ENCODE measurements around the gene DSC1.
"Not testable (repeated sequence)": the region's sequence is repeated elsewhere in the genome, so short reads cannot be mapped to it uniquely, and the experiment has no call there.

DSC1 gene

GRCh38 chr18:31203096-31203793 is 40.6 kb upstream of the DSC1 start:
- no peak overlapping the region for H3K4me3 ChIP-seq (ENCODE audit: low read length in 2 of 2)
- H3K9me3 ChIP-seq (ENCODE audit: control insufficient read depth in 2 of 2, low read length in 2 of 2), result no peaks in the 10 kb centered on the region
- H3K4me1 ChIP-seq (ENCODE audit: control insufficient read depth, insufficient read depth, low read length), result no peaks in the 10 kb centered on the region
- H3K27me3 ChIP-seq (ENCODE audit: control insufficient read depth in 1 of 2, insufficient read depth in 2 of 2, low read length in 2 of 2), result no peaks in the 10 kb centered on the region
- no peaks in the 10 kb centered on the region for H3K36me3 ChIP-seq (ENCODE audit: control insufficient read depth in 2 of 2, insufficient read depth in 2 of 2, low read length in 2 of 2)
- H3K9ac ChIP-seq (ENCODE audit: low read length in 2 of 2), result no peak overlapping the region
- H3K27ac ChIP-seq (ENCODE audit: low read length), result no peak overlapping the region

DNA sequence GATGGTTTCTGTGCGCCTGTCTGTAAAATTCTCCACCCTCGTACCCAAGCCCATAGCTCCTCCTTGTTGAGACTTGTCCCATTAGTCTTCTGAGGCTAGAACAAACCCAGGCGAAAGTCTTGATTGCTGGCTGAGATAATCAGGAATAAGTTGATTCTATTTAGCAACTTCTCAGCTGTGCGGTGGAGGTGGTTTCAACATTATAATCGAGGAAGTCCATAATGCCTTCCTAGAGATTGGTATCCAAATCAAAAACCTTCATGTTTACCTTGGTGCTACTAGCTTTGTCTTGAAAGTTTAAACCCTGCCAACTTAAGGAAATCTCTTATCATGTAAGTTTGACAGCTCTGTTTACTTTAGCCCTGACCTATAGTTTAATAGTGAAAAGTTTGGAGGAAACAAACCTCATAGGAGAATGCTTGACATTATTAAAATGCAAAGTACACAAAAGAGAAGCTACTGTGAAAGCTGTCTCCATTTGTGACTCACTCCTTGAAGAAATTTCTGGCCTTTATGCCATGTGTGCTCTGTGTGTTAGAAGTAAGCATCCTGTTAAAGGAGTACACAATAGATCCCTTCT is 36.6 kb upstream of the DSC1 start:
- Histone ChIP-seq H3K9ac (ENCODE audit: low read length in 2 of 2) (no peak overlapping the region), H3K36me3 (ENCODE audit: control insufficient read depth in 2 of 2, insufficient read depth in 2 of 2, low read length in 2 of 2) (no peaks in the 10 kb centered on the region), H3K4me3 (ENCODE audit: low read length in 2 of 2) (no peak overlapping the region), H3K27me3 (ENCODE audit: control insufficient read depth in 1 of 2, insufficient read depth in 2 of 2, low read length in 2 of 2) (no peaks in the 10 kb centered on the region), H3K9me3 (ENCODE audit: control insufficient read depth in 2 of 2, low read length in 2 of 2) (no peaks in the 10 kb centered on the region), H3K4me1 (ENCODE audit: control insufficient read depth, insufficient read depth, low read length) (no peaks in the 10 kb centered on the region), H3K27ac (ENCODE audit: low read length) (no peak overlapping the region)

DNA sequence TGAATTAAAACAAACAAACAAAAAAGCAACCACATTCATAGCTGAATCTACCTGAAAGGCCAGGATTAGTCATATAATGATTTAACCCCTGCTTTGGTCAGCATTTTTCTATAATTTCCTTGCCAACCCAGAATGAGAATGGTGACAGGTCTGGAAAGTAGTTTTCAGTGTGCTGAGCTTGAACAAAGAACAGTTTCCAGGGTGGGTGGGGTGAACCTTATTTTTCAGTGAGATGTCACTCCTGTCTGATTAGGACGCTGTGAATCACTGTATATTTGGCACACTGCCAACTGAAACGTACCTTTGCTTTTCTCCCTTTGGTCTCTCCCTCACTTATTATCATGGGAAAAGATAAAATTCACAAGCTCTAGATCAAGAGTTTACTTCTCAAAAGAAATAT is 35.0 kb upstream of the DSC1 start:
- no peaks in the 10 kb centered on the region for H3K36me3 ChIP-seq (ENCODE audit: control insufficient read depth in 2 of 2, insufficient read depth in 2 of 2, low read length in 2 of 2)
- H3K9ac ChIP-seq (ENCODE audit: low read length in 2 of 2), result no peak overlapping the region
- H3K27me3 ChIP-seq (ENCODE audit: control insufficient read depth in 1 of 2, insufficient read depth in 2 of 2, low read length in 2 of 2), result no peaks in the 10 kb centered on the region
- H3K9me3 ChIP-seq (ENCODE audit: control insufficient read depth in 2 of 2, low read length in 2 of 2), result no peaks in the 10 kb centered on the region
- no peaks in the 10 kb centered on the region for H3K4me1 ChIP-seq (ENCODE audit: control insufficient read depth, insufficient read depth, low read length)
- no peak overlapping the region for H3K4me3 ChIP-seq (ENCODE audit: low read length in 2 of 2)
- no peak overlapping the region for H3K27ac ChIP-seq (ENCODE audit: low read length)

- no peaks in the 10 kb centered on the region for H3K27me3 ChIP-seq (ENCODE audit: control insufficient read depth in 1 of 2, insufficient read depth in 2 of 2, low read length in 2 of 2)
- no peaks in the 10 kb centered on the region for H3K9me3 ChIP-seq (ENCODE audit: control insufficient read depth in 2 of 2, low read length in 2 of 2)
- H3K9ac ChIP-seq (ENCODE audit: low read length in 2 of 2), result no peak overlapping the region
- no peak overlapping the region for H3K27ac ChIP-seq (ENCODE audit: low read length)
- no peak overlapping the region for H3K4me3 ChIP-seq (ENCODE audit: low read length in 2 of 2)
- H3K4me1 ChIP-seq (ENCODE audit: control insufficient read depth, insufficient read depth, low read length), result no peaks in the 10 kb centered on the region
- H3K36me3 ChIP-seq (ENCODE audit: control insufficient read depth in 2 of 2, insufficient read depth in 2 of 2, low read length in 2 of 2), result no peaks in the 10 kb centered on the region
These were observed 32.4 kb upstream of the DSC1 start for GRCh38 chr18:31195063-31195462.

GRCh38 chr18:31192086-31192776 is 29.6 kb upstream of the DSC1 start:
- H3K27me3 ChIP-seq (ENCODE audit: control insufficient read depth in 1 of 2, insufficient read depth in 2 of 2, low read length in 2 of 2), result no peaks in the 10 kb centered on the region
- no peaks in the 10 kb centered on the region for H3K9me3 ChIP-seq (ENCODE audit: control insufficient read depth in 2 of 2, low read length in 2 of 2)
- no peaks in the 10 kb centered on the region for H3K4me1 ChIP-seq (ENCODE audit: control insufficient read depth, insufficient read depth, low read length)
- H3K27ac ChIP-seq (ENCODE audit: low read length), result no peak overlapping the region
- H3K9ac ChIP-seq (ENCODE audit: low read length in 2 of 2), result no peak overlapping the region
- no peaks in the 10 kb centered on the region for H3K36me3 ChIP-seq (ENCODE audit: control insufficient read depth in 2 of 2, insufficient read depth in 2 of 2, low read length in 2 of 2)
- H3K4me3 ChIP-seq (ENCODE audit: low read length in 2 of 2), result no peak overlapping the region

- Histone ChIP-seq H3K27me3 (ENCODE audit: control insufficient read depth in 1 of 2, insufficient read depth in 2 of 2, low read length in 2 of 2) (no peaks in the 10 kb centered on the region), H3K4me3 (ENCODE audit: low read length in 2 of 2) (no peak overlapping the region), H3K4me1 (ENCODE audit: control insufficient read depth, insufficient read depth, low read length) (no peaks in the 10 kb centered on the region), H3K36me3 (ENCODE audit: control insufficient read depth in 2 of 2, insufficient read depth in 2 of 2, low read length in 2 of 2) (no peaks in the 10 kb centered on the region), H3K9ac (ENCODE audit: low read length in 2 of 2) (no peak overlapping the region), H3K9me3 (ENCODE audit: control insufficient read depth in 2 of 2, low read length in 2 of 2) (no peaks in the 10 kb centered on the region), H3K27ac (ENCODE audit: low read length) (no peak overlapping the region)
These were observed 28.3 kb upstream of the DSC1 start for GRCh38 chr18:31190919-31191318.

- no peak overlapping the region for H3K9ac ChIP-seq (ENCODE audit: low read length in 2 of 2)
- no peaks in the 10 kb centered on the region for H3K9me3 ChIP-seq (ENCODE audit: control insufficient read depth in 2 of 2, low read length in 2 of 2)
- H3K27me3 ChIP-seq (ENCODE audit: control insufficient read depth in 1 of 2, insufficient read depth in 2 of 2, low read length in 2 of 2), result no peaks in the 10 kb centered on the region
- H3K27ac ChIP-seq (ENCODE audit: low read length), result no peak overlapping the region
- no peak overlapping the region for H3K4me3 ChIP-seq (ENCODE audit: low read length in 2 of 2)
- no peaks in the 10 kb centered on the region for H3K4me1 ChIP-seq (ENCODE audit: control insufficient read depth, insufficient read depth, low read length)
- no peaks in the 10 kb centered on the region for H3K36me3 ChIP-seq (ENCODE audit: control insufficient read depth in 2 of 2, insufficient read depth in 2 of 2, low read length in 2 of 2)
These were observed 27.1 kb upstream of the DSC1 start for GRCh38 chr18:31189757-31190156.

- Histone ChIP-seq H3K27ac (ENCODE audit: low read length) (no peak overlapping the region), H3K9ac (ENCODE audit: low read length in 2 of 2) (no peak overlapping the region), H3K4me3 (ENCODE audit: low read length in 2 of 2) (no peak overlapping the region), H3K27me3 (ENCODE audit: control insufficient read depth in 1 of 2, insufficient read depth in 2 of 2, low read length in 2 of 2) (no peaks in the 10 kb centered on the region), H3K36me3 (ENCODE audit: control insufficient read depth in 2 of 2, insufficient read depth in 2 of 2, low read length in 2 of 2) (no peaks in the 10 kb centered on the region), H3K9me3 (ENCODE audit: control insufficient read depth in 2 of 2, low read length in 2 of 2) (no peaks in the 10 kb centered on the region), H3K4me1 (ENCODE audit: control insufficient read depth, insufficient read depth, low read length) (no peaks in the 10 kb centered on the region)
These were observed 22.7 kb upstream of the DSC1 start for GRCh38 chr18:31185186-31185950.

DNA sequence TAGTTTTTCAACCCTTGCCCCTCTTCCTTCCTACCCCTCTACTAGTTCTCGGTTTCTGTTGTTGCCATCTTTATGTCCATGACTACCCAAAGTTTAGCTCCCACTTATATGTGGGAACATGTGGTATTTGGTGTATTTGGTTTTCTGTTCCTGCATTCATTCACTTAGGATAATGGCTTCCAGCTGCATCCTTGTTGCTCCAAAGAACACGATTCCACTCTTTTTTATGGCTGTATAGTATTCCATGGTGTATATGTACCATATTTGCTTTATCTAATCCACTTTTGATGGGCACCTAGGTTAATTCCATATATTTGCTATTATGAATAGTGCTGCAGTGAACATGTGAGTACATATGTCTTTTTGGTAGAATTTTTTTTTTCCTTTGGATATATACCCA is 20.6 kb upstream of the DSC1 start:
- H3K9ac ChIP-seq (ENCODE audit: low read length in 2 of 2), result no peak overlapping the region
- no peaks in the 10 kb centered on the region for H3K4me1 ChIP-seq (ENCODE audit: control insufficient read depth, insufficient read depth, low read length)

GRCh38 chr18:31177369-31177768 is 14.7 kb upstream of the DSC1 start:
- not testable (repeated sequence) for H3K9me3 ChIP-seq (ENCODE audit: control insufficient read depth in 2 of 2, low read length in 2 of 2); H3K27me3 ChIP-seq (ENCODE audit: control insufficient read depth in 1 of 2, insufficient read depth in 2 of 2, low read length in 2 of 2); H3K9ac ChIP-seq (ENCODE audit: low read length in 2 of 2); H3K36me3 ChIP-seq (ENCODE audit: control insufficient read depth in 2 of 2, insufficient read depth in 2 of 2, low read length in 2 of 2); H3K4me3 ChIP-seq (ENCODE audit: low read length in 2 of 2); H3K4me1 ChIP-seq (ENCODE audit: control insufficient read depth, insufficient read depth, low read length); H3K27ac ChIP-seq (ENCODE audit: low read length)

More for the DNA sequence above, 20.6 kb upstream of the DSC1 start:
- Histone ChIP-seq H3K9me3 (ENCODE audit: control insufficient read depth in 2 of 2, low read length in 2 of 2) (no peaks in the 10 kb centered on the region), H3K36me3 (ENCODE audit: control insufficient read depth in 2 of 2, insufficient read depth in 2 of 2, low read length in 2 of 2) (no peaks in the 10 kb centered on the region), H3K27ac (ENCODE audit: low read length) (no peak overlapping the region), H3K4me3 (ENCODE audit: low read length in 2 of 2) (no peak overlapping the region), H3K27me3 (ENCODE audit: control insufficient read depth in 1 of 2, insufficient read depth in 2 of 2, low read length in 2 of 2) (no peaks in the 10 kb centered on the region)

Data from stomach smooth muscle (tissue), 2 donors.